ENCODE measurements around the gene LRMDA.

The LRMDA gene

DNA sequence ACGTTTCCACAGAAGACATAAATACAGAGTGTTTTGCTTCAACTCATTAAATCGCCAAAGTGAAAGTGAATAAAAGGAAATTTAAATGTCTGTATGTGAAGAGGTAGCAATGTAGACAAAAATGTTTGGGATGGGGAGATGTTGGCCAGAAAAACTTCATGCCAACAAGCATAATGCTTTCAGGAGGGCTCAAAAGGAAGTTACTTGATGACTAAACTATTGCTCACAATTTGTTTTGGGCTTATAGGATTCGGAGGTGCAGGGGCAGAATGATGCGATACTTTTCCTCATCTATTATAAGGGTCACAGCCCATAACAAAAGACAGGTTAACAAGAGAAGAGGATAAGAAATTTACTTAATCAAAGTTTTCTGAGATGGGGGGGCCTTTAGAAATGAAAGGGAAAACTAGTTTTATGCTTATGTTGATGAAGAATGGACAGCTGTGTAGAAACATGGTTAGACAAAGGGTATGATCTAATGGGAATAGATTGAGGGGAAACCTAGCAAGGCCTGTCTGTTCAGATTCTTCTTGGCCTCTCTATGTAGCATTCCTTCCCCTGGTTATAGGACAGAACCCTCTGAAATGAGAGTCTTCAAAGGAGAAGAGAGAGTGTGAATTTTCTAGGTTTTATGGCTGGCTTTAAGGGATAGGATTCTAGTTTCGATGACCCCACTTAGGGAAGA is 898.6 kb downstream of the LRMDA start:
- no peak for DNase-seq

DNA sequence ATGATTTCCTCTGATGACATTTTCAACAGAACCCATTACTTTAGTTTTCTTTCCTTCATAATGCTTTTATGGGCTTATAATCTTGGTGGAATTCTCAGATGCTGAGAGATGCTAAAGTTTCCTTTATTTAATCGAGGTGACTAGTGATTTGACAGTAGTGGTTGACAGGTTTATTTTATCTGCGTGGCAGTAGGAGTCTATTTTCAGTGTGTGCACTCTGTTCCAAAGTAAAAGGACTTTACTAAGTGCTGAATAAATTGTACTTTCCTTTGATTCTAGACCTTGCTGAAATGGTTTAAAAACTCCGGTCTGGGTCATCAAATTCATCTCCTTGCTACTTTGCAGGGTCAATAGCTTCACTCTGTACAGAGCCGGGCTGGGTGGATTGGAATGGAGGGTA is 900.3 kb downstream of the LRMDA start:
- no peak for DNase-seq

DNA sequence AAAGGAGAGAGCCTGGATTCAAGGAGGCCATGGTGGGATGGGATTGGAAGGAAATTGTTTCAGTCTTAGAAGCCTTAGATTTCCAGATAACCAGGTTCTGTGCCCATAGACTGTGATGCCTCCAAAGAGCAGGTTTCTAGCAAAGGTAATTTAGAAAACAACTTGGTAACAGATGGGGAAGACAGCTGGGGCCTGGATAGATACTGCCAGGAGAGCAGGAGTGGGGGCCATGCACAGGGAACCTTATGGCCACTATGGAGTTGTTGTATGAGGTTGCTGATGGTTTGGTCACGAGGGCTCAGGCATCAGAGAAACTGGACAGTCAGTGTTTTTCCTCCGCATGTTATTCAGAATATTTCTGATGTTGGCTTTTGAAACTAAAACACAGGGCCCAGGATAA is 901.9 kb downstream of the LRMDA start:
- DNase-seq = no peak

DNA sequence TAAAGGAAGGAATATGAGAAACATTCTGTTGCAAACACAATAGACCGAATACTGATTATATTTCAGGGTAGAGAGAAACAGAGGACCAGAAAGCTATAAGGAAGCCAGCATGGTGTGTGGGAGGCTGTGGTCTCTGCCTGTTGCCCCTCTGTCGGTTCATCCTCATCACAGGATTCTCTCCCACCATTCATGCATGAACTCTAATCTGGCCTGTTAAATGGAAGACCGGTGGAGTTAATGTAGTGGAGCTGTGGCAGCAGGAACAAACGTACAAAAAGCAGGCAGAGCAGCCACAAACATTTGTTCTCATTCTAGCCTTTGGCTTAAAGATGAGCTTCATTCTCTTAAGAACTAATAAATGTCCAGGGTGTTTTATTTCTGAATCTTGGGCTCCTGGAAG is 902.4 kb downstream of the LRMDA start:
- DNase-seq = no peak

DNA sequence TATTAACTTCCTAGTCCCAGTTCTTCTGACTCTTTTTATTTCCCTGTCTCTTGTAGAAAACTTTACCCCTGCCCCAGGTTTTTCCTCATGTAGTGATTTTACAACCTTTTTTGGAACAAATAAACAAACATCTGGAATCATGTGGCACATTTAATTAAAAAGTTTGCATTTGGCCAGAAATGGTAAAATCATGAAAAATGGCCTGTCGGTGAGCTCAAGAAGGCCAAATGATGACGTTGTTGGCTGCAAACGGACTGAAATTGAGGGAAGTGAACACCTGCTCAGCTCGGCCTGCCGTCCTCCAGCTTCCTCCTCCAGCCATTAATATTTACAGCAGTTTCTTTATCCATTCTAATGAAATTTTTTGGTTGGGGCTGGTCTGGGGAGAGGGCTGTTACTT is 902.8 kb downstream of the LRMDA start:
- no peak for DNase-seq

DNA sequence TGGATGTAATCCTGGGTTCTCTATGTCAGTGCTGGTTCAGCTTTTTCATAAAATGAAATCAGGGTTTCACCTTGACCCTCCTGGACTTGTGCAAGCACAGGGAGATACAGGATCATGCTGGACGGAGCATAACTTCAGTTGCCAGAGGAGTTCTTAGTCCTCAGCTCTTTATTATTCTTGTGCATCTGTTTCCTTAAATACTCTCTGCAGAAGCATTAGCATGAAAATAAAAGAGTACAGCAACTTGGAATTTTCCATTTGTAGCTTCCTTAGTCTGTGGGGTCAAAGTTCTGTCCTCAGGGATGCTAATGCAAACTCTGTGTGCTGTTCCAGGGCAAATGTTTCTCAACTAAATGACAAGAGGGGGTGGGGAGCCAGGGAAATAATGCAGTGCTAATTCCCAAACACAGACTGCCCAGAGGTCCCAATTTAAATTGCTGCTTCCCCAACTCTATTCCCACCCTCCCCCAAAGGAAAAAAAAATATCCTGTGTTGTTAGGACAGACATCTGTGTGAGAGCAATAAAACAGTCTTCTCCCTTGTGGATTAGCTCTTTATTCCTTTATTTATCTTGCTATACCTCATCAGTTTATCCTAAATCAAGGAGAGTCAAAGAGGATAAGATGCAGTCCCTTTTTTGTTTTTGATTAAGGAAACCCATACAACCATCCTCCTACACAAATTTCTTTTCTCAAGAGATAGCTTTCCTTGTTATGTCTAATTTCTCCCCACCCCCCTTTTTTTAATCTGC is 905.0 kb downstream of the LRMDA start:
- DNase-seq = no peak

DNA sequence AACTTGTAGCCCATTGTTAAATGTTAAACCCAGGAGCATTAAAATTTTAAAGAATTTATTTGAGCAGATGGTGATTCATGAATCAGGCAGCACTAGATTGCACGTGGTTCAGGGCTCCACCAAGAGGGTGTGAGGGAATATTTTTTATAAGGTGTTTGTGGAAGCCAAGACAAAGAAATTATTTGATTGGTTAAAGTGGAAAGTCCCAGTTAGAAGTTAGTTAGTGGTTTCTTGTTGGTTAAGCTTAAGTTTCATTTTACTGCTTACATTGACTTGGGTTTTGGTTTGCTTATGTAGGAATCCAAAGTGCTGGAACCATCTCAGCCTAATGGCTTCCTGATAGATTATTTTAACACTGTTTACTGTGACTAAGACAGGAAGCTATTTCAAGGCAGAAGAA is 906.2 kb downstream of the LRMDA start:
- peak; percentile 29 for DNase-seq

DNA sequence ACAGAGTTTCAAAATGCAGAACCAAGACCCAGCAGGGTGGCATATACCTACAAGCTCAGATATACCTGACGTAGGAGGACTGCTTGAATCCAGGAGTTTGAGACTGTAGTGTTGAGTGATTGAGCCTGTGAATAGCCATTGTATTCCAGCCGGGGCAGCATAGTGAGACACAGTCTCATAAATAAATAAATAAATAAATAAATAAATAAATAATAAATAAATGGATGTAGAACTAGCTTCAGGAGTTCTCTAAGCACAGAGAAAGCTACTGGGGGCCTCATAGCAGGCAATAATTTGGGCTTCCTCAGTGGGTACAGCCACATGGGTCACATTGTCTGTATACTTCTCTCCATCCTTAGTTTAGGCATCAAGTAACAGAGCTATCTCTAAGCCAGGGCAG is 906.8 kb downstream of the LRMDA start:
- DNase-seq = no peak

DNA sequence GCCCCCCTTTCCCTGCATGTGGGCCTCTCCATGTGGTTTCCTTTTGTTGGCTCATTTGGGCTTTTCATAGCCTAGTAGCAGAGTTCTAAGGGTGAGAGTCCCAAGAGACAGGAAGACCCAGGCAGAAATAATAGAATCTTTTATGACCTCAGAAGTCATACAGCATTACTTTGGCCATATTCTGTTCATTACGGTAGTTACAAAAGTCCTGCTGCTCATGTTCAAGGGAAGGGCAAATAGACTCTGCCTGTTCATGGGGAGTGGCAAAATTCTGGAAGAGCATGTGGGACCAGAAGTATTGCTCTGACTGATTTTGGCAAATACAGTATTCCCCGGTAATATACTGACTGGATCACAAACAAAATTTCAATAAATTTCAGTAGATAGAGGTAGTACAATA is 910.3 kb downstream of the LRMDA start:
- DNase-seq = no peak

DNA sequence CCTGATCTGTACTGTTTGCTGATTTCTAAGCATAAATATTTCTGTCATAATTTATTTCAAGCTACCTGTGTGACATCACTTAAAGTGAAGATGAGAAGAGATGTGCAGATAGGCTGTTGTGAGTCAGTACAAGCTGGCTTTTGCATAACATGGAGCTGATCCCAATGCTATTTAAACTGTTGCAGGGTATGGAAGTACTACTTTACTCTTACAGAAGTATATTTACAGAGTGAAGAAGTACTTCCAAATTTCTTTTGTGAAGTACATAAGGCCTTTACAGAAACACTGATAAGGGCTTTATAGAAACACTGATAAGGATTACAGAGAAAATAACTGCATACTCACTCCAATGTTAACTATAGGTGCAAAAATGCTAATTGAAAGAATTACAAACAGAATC is 911.6 kb downstream of the LRMDA start:
- no peak for DNase-seq

DNA sequence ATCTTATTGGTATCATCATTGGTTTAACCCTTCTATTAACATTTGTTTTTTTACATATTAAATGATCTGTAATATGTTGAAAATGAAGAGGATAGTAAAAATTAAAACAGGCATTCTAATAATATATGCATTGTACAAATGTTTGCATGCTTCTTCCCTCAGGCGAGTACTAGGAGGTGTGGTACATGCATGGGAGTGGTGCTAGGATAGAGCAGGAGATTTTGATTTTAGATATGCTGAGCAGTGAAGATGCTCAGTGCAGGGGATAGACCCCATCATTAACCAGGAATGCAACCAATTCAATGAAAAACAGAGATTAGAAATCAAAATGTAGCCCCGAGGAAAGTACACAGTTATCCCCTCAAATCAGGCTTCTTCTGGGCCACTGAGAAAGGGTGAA is 916.4 kb downstream of the LRMDA start:
- DNase-seq = no peak

DNA sequence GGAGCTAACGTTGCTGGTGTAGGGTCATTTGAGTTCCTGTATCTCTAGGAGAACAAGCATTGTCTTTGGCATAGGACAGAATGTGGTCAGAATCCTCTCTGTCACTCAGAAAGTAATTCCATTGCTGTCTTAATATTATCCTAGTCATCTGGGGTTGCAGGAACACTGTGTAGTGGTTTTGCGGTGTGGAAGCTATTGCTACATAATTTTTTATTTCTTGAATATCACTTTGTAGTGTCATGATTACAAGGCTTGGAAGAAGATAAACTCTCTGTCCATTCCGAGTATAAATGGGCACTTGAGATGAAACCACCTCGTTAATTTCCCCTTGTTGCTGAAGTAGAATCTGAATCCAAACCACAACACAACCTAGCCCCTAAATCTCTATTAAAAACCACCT is 919.2 kb downstream of the LRMDA start:
- no peak for DNase-seq

DNA sequence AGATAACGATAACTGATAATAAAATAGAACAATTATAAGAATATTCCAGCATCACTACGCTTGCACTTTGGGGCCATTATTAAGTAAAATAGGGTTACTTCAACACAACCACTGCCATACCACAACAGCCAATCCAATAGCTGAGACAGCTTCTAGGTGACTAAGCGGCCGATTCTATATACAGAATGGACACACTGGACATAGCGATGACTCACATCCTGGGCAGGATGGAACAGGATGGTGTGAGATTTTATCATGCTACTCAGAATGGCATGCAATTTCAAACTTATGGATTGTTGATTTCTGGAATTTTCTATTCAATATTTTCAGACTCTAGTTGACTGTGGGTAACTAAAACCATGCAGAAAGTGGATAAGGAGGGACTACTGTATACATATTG is 920.9 kb downstream of the LRMDA start:
- peak; percentile 56 for DNase-seq

DNA sequence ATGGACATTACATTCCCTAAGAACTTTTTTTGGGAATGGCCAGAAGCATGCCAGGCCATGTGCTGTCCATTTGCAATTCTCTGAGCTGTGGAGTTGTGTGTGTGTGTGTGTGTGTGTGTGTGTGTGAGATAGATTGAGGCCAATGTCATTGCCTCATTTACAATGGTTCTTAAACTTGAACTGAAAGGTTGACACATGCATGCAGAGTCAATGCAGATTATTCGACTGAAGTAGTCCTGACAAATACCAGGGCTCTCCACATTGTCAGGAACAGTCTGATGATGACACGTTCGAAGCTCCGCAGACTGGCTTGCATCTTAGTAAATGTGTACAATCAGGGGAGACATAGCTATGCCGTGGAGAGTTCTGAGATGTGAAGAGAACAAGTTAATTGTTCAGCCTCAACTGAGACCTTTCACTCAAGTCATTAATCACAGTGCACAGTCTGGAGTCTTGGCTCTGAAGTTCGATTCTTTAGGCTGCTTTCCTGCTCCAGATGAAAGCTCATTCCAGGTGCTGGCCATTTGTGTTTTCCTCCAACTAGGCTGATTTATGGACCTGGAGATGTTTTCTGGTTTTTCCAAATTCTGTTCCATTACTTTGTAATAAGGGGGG is 921.9 kb downstream of the LRMDA start:
- DNase-seq = no peak

DNA sequence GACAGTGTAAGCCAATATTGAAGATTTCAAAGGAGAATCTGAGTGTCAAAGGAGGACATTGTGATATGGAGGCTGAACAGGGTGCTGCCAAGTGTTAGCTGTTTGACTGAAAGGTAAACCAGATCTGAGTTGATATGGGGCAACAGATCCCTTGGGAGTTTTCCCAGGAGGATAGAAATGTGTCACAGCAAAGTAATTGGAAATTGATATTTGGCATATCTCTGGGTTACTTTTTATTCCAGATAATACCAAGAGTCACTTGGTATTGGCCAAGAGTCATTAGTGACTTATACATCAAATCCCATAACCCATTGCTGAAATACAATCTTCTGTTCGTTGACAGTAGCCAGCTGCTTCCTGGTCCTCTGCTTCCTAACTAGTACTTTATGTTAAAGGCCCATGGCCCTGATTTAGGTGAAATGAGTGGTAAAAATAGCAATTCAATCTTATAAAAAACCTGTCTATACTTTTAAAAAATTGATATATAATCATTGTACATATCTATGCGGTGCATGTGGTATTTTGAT is 922.9 kb downstream of the LRMDA start:
- no peak for DNase-seq

DNA sequence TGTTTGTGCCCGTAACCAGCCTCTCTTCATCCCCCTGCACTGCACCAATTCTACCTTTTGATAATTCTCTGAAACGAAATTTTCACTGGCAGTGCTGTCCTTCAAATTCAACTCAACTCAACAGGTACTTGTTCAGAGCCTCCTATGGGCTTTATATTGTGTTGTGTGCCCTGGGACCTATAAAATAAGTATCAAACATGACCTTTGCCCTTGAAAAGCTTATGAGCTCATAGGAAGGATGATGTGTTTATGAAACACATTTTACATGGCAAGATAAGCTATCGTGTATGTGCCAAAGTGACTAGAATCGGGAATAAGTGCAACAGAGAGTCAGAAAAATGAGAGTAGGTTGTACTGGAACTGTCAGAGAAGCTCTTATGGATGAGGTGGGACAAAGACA is 923.5 kb downstream of the LRMDA start:
- DNase-seq = no peak

DNA sequence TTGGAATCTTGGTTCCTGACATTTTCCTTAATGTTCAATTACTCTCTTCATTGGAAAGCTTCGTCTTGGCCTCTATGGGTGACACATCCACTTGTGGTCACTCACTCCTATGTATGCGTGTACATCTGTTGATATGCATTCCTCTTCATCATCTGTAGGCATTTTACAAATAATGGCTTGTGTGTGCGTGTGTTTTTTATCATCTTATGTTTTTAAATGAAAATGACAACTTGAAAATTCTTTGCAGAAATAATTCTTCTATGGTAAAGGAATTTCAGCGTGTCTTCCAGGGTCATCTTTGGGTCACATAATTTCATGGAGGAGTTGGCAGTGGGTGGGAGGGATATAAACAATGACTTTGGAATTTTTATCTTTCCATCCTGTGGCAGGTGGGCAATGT is 925.1 kb downstream of the LRMDA start:
- DNase-seq = no peak

DNA sequence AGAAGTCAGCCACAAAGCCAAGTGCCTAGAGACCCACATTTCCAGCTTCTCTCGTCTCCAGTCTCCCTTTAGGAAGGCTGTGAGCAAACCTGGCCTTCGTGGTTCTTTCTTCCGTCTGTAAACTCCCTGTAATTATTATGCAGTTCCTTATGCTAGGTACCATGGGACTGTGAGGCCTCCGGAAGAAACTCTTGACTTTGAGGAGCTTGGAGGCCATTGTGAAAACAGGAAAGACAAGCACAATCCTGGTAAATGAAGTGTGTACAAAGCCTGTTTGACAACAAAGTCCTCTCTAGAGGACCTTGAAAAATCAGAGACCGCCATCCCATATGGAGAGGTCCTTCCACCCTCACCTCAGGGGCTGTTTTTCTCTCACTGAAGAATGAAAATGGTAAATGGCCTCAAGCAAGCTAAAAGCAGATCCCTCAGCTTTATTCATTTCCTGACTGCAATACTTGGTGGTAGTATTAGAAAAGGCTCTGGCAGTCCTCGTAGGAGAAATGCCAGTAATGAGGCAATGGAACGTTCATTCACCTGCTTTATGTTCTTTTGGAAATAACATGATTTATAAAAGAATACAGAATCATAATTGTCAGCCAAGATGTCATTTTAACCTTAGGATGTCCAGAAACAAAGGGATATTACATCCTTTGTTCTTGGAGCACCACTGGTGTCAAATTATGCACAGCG is 926.4 kb downstream of the LRMDA start:
- no peak for DNase-seq

DNA sequence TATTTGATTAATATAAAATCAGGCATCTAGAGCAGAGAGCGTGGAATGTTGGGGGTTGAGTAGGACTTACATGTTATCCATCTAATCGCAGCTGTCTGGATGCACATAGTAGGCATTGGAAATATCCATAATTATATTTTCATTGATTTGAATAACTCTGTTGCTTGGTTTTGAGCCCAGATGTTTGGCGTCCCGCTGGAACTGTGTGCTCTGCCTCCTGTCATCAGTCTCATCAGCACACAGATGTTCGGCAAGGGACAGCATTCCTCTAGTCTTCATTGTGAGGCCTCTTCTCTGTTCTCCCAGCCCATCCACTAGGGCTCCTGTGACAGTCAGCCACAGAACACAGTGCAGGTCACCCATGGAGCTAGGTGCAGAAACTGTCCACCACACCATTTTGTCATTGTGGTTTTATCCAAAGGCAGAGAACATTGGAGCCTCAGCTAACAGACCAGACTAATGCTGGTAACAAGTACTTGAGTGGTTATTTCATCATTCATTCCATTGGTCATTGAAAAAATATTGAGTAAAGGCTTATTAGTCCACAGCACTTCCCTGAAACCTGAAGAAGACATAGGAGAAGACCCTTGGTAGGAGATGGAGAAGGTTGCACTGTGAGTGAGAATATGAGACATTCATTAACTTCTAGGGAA is 927.4 kb downstream of the LRMDA start:
- DNase-seq = no peak

DNA sequence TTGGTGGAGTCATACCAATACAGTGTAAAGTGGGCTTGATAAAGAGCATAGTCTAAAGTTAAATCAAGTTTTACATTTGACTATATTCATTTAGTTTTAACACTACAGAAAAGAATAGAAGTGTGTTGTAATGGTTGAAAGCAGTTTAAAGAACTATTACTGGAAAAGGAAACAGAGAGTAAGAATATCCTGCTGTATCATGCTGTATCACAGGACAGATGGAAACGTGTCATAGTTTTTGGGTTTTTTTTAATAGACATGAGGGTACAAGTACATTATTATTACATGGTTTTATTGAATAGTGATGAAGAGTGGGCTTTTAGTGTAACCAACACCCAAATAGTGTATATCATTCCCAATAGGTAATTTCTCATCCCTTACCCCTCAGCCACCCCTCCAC is 944.3 kb downstream of the LRMDA start:
- DNase-seq = peak; percentile 26

DNA sequence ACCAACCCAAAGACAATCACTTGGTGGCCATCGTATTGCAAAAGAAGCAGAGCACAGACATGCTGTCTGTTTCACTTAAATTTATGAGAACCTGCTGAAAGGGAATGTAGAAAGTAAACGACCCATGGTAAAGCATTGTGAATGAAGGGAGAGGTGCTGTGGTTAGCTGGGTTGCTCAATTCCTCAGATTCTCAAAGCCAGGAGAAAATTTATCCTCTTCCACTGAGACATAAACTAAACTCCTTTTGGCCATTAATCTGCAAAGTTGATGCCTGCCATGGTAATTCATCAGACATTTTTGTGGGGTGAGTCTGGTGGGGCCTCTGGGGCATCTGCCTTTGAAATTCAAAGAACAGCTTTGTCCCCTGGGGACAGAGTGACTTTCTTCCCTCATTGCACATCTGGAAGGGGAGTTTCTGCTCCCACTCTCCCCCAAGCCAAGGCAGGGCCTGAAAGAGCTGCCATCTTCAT is 951.0 kb downstream of the LRMDA start:
- no peak for DNase-seq

DNA sequence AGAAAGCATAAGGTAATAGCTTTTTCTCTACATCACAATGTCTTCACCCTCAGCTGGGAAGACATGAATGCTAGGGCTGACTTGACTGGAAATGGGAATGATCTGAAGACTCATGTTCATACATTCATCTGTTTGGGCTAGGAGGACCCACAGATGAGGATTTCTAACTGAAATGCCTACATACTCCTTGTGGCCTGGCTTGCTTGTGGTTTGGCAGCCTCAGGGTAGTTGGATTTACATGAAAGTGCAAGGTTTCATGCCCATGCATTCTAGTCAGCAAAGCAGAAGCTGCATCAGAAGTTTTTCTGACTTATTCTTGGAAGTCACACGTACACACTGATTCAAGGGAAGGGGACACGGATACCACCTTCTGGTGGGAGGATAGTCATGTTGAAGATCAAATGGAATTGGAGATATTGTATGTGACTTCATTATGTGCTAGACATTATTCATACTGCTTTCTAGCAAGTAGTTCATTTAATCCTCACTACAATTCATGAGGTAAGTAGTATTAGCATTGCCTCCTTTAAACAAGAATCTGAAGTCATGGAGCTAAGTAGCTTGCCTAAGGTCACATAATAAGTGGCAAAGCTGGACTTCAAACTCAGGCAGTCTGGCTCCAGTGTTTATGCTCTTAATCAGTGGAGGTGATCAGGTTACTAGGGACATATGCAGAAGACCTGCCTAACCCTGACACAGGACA is 957.0 kb downstream of the LRMDA start:
- DNase-seq = no peak

Measured in suppressor macrophage treated with lipopolysaccharide for 4 hours (primary cell).